Heart left ventricle (tissue), 16 donors: ENCODE measurements around the gene PRKN. TPM values are rescaled to one million over a fixed set of nuclear protein-coding genes. Genes with fewer than 3 reads are reported as not detected.

Experiments used
- ATAC-seq, 4 donors: fragments of 200-7000 bp; cut with Tn5 transposase; one replicate each; pipeline ENCODE4 v1.9.1; 2020 to 2022; ENCODE audit warnings: moderate library complexity in 4 of 4, mild to moderate bottlenecking in 3 of 4, moderate number of reproducible peaks in 1 of 4
- DNase-seq, 5 donors: peaks; one replicate each; pipeline ENCODE4 v3.0.0-alpha.2; 2020
- H3K27ac ChIP-seq, 12 donors: fragments of 200-600 bp; sonication (generic) in 4 of 12; one replicate each; pipeline versions ENCODE4 v1.5.0 to v1.8.0; 2016 to 2022; ENCODE audit warnings: mild to moderate bottlenecking in 2 of 12
- H3K27me3 ChIP-seq, 9 donors: fragments of 200-600 bp; sonication (generic) in 2 of 9; one replicate each; pipeline versions ENCODE4 v1.5.1 to v1.8.0; 2016 to 2022; ENCODE audit warnings: mild to moderate bottlenecking in 3 of 9
- H3K36me3 ChIP-seq, 9 donors: fragments of 200-600 bp; sonication (generic) in 2 of 9; one replicate each; pipeline versions ENCODE4 v1.5.0 to v1.8.0; 2018 to 2022; ENCODE audit warnings: mild to moderate bottlenecking in 2 of 9
- H3K4me1 ChIP-seq, 12 donors: fragments of 200-600 bp; sonication (generic) in 4 of 12; one replicate each; pipeline versions ENCODE4 v1.5.0 to v1.8.0; 2016 to 2022; ENCODE audit warnings: mild to moderate bottlenecking in 3 of 12
- H3K4me3 ChIP-seq, 12 donors: fragments of 200-600 bp; sonication (generic) in 4 of 12; one replicate each; pipeline versions ENCODE4 v1.5.0 to v1.8.0; 2017 to 2022; ENCODE audit warnings: mild to moderate bottlenecking in 9 of 12, moderate library complexity in 4 of 12
- H3K9me3 ChIP-seq, 12 donors: fragments of 200-600 bp; sonication (generic) in 4 of 12; one replicate each; pipeline versions ENCODE4 v1.5.0 to v1.8.0; 2016 to 2022; ENCODE audit warnings: mild to moderate bottlenecking in 1 of 12
- CTCF ChIP-seq, 12 donors: fragments of 200-600 bp; sonication (generic) in 4 of 12; IDR thresholded peaks; one replicate each; pipeline versions ENCODE4 v1.5.0 to v1.8.0; 2018 to 2022; ENCODE audit warnings: antibody characterized with exemption in 12 of 12, mild to moderate bottlenecking in 5 of 12
- POLR2A ChIP-seq, 2 donors: fragments of 450-650 bp; IDR thresholded peaks; one replicate each; pipeline ENCODE4 v1.6.1; 2017; ENCODE audit warnings: antibody characterized with exemption in 2 of 2, mild to moderate bottlenecking in 2 of 2, moderate library complexity in 2 of 2
- WGBS, 4 donors: extraction: QIAGEN DNeasy Blood & Tissue Kit in 2 of 4; methylation state at CpG; one replicate each; pipeline versions ENCODE4 v1.1.5 to v1.1.7; 2013 to 2018; 5-methylcytosine and 5-hydroxymethylcytosine counted together
- intact Hi-C, 10 donors: fragments of 100-400 bp; cut with DNase I; formaldehyde crosslinking; loops; one replicate each; pipeline versions ENCODE4 v1.11.1 to v1.14.2; 2022
- polyA plus RNA-seq, 2 donors: library from polyadenylated mRNA; stranded (reverse); fragments of 200-250 nt; gene quantifications; one replicate each; pipeline ENCODE4 v1.2.3, GENCODE V29; 2013
- total RNA-seq, 9 donors: library from RNA; depleted of rRNA in 2 of 9; stranded (reverse); fragments of >200 nt in 2 of 9; fragmentation: NEBNext Ultra II Directional in 3 of 9; extraction: Animal tissue kit (Norgen Biotek cat#: 25700) in 3 of 9; gene quantifications; one replicate each; pipeline versions ENCODE4 v1.1.0 to v1.2.4, GENCODE V29; 2016 to 2023
- donor health status: ischemic (EF 13 %, LVEDD 7.1; RV severe dilation, severe dysfunction).
- donor health status: healthy with polysubstance abuse.
- donor health status: DM: no; HTN: yes; CAD: no.
- donor health status: DM: no; HTN: no; CAD: no.
- donor health status: ischemic (EF 25% LVEDD 6.9; RV normal size, moderate dysfunction).
- donor health status: ischemic (EF 25% LVEDD 5.7; RV mildly dilated, moderate dysfunction).
- donor health status: healthy.
- donor health status: DM: yes; HTN: yes; CAD: no.
- donor health status: ischemic (EF 35%, LVEDD 5.7; RV mildly dilated, moderate dysfunction).
- donor health status: nonischemic (EF 11% LVEDD 7.7; RV severe dilation, severe dysfunction).
- donor health status: DM: yes; HTN: yes; CAD: no.
- donor health status: PGD.
- donor health status: ischemic (EF 29% LVEDD 5.4; RV normal size, mild dysfunction).
- donor health status: nonischemic (EF 23%, LVEDD 6.1; RV moderate dilation, normal function).

PRKN gene
- total and polyA plus RNA-seq, 11 donors, result 3.4 to 32.5 (median 21.2) TPM

DNA sequence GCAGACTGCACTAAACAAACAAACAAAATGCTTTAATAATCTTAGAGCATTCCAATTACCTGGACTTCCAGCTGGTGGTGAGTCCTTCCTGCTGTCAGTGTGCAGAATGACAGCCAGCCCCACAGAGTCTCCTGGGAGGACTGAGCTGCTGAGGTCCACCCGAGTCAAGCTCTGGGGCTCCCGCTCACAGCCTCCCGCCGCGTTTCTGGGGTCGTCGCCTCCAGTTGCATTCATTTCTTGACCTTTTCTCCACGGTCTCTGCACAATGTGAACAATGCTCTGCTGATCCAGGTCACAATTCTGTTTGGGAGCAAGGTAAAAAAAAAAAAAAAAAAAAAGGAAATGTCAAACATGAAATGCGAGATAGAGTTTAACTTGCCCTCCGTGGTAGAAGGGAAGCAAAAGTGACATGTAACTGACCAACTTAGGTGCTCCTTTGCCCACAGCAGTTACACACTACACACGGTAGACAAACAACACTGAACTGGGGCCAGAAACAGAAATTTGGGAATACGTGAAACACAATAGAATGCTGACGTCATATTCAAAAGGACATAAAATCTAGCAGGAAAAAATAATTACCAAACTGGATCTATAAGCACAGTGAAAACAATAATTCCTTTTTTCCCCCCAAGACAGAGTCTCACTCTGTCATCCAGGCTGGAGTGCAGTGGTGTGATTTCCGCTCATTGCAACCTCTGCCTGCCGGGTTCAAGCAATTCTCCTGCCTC, 464.9 kb downstream of the PRKN start:
- Histone ChIP-seq H3K27me3 (no peaks in the 10 kb centered on the region), H3K4me3 (no peak overlapping the region), H3K36me3 (peaks cover 0 to 6% (median 0%) of the 10 kb centered on the region in 9 donors), H3K4me1 (peaks cover 0 to 11% (median 0%) of the 10 kb centered on the region in 12 donors), H3K27ac (no peak overlapping the region), H3K9me3 (no peaks in the 10 kb centered on the region)
- ATAC-seq (no peak), DNase-seq (no peak)
- intact Hi-C loops, result no loop called here
- TF ChIP-seq CTCF (IDR thresholded peaks at IDR 0.05), result no peak
- TF ChIP-seq POLR2A (IDR thresholded peaks at IDR 0.05), result no peak
- WGBS, 4 donors, result 82 to 87% (median 84%) methylated on average over 15 of the region's 15 CpGs

GRCh38 chr6:162261598-162261997, 466.0 kb downstream of the PRKN start:
- WGBS, 4 donors, result 94 to 96% (median 95%) methylated on average over 1 of the region's 1 CpG
- H3K36me3 ChIP-seq, result peaks cover 0 to 6% (median 0%) of the 10 kb centered on the region in 9 donors
- DNase-seq, result no peak
- ATAC-seq, result no peak
- intact Hi-C loops, result no loop called here
- no peaks in the 10 kb centered on the region for H3K27me3 ChIP-seq
- TF ChIP-seq CTCF (IDR thresholded peaks at IDR 0.05) (no peak), POLR2A (IDR thresholded peaks at IDR 0.05) (no peak)
- H3K4me1 ChIP-seq, result peaks cover 0 to 4% (median 0%) of the 10 kb centered on the region in 12 donors
- no peak overlapping the region for H3K4me3 ChIP-seq
- H3K27ac ChIP-seq, result no peak overlapping the region
- no peaks in the 10 kb centered on the region for H3K9me3 ChIP-seq

GRCh38 chr6:162260027-162260426, 467.5 kb downstream of the PRKN start:
- no peaks in the 10 kb centered on the region for H3K9me3 ChIP-seq
- H3K36me3 ChIP-seq, result peaks cover 0 to 6% (median 0%) of the 10 kb centered on the region in 9 donors
- H3K4me1 ChIP-seq, result peaks cover 0 to 3% (median 0%) of the 10 kb centered on the region in 12 donors
- DNase-seq, result no peak
- H3K4me3 ChIP-seq, result no peak overlapping the region
- no peak for TF ChIP-seq CTCF (IDR thresholded peaks at IDR 0.05)
- TF ChIP-seq POLR2A (IDR thresholded peaks at IDR 0.05), result no peak
- no peaks in the 10 kb centered on the region for H3K27me3 ChIP-seq
- intact Hi-C loops, result no loop called here
- WGBS, 4 donors, result 94 to 100% (median 98%) methylated on average over 1 of the region's 1 CpG
- no peak for ATAC-seq
- H3K27ac ChIP-seq, result no peak overlapping the region

DNA sequence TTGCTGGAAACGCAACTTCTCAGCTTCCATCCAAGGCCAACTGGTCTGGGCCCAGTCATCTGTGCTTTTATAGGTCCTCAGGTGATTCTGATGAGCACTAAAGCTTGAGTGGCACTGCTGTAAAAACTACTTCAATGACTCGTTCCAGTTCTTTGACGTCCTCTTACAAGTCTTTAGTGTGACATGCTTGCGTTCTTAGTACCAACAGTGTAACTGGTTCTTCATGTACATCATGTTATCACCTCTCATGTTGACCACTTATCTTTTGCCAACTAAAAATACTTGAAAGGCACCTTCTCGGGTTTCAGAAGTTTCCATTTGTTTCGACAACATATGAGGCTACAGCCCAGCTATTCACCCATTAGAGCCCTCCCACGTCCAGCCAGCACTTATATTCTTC, 468.9 kb downstream of the PRKN start:
- intact Hi-C loops, result no loop called here
- H3K36me3 ChIP-seq, result peaks cover 0 to 6% (median 0%) of the 10 kb centered on the region in 9 donors
- no peaks in the 10 kb centered on the region for H3K27me3 ChIP-seq
- 64 to 74% (median 66%) methylated on average over 7 of the region's 7 CpGs for WGBS, 4 donors
- H3K4me1 ChIP-seq, result peaks cover 0 to 3% (median 0%) of the 10 kb centered on the region in 12 donors
- no peak for TF ChIP-seq POLR2A (IDR thresholded peaks at IDR 0.05)
- TF ChIP-seq CTCF (IDR thresholded peaks at IDR 0.05), result no peak
- no peak overlapping the region for H3K4me3 ChIP-seq
- H3K27ac ChIP-seq, result no peak overlapping the region
- ATAC-seq (peak; percentile 56 to 90 (median 74)), DNase-seq (no peak)
- no peaks in the 10 kb centered on the region for H3K9me3 ChIP-seq
